SU-DHL-6 (cell line): ENCODE results near the gene ATG14.

Experiments
- EZH2phosphoT487 ChIP-seq: fragments of 200-600 bp; sonication (generic), shearing (Covaris generic); conservative IDR thresholded peaks from 2 replicates; pipeline ENCODE4 v1.6.1; 2018; ENCODE audit warnings: mild to moderate bottlenecking, antibody characterized with exemption, low read length, moderate library complexity, mixed read lengths
- TF ChIP-seq, protein P1 (sequence below): fragments of 200-600 bp; sonication (generic); IDR thresholded peaks from one replicate; pipeline ENCODE4 v1.5.1; 2017; ENCODE audit warnings: antibody characterized with exemption, mild to moderate bottlenecking, low read length, moderate library complexity; ENCODE audit not compliant: insufficient read depth, poor library complexity, severe bottlenecking

- TF ChIP-seq, protein P1, sequence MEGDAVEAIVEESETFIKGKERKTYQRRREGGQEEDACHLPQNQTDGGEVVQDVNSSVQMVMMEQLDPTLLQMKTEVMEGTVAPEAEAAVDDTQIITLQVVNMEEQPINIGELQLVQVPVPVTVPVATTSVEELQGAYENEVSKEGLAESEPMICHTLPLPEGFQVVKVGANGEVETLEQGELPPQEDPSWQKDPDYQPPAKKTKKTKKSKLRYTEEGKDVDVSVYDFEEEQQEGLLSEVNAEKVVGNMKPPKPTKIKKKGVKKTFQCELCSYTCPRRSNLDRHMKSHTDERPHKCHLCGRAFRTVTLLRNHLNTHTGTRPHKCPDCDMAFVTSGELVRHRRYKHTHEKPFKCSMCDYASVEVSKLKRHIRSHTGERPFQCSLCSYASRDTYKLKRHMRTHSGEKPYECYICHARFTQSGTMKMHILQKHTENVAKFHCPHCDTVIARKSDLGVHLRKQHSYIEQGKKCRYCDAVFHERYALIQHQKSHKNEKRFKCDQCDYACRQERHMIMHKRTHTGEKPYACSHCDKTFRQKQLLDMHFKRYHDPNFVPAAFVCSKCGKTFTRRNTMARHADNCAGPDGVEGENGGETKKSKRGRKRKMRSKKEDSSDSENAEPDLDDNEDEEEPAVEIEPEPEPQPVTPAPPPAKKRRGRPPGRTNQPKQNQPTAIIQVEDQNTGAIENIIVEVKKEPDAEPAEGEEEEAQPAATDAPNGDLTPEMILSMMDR, result no peak
- TF ChIP-seq EZH2phosphoT487, result no peak
These were observed 37.6 kb downstream of the ATG14 start for GRCh38 chr14:55373784-55374705.
